K562 (cell line): ENCODE measurements around the gene CMBL. TPM values are rescaled to one million over a fixed set of nuclear protein-coding genes. Genes with fewer than 3 reads are reported as not detected.
A peak's percentile ranks its signal among the peaks of the same experiment; 100 is the strongest.

Experiments
- CBX2 ChIP-seq: fragments of 200-600 bp; sonication (generic); IDR thresholded peaks from one replicate; pipeline ENCODE4 v1.6.1; 2012; ENCODE audit warnings: mild to moderate bottlenecking, low read length, inconsistent platforms; ENCODE audit not compliant: insufficient read depth, poor library complexity, severe bottlenecking
- DDX20 ChIP-seq: fragments of 450-650 bp; IDR thresholded peaks from 2 replicates; pipeline ENCODE4 v1.6.1; 2016; ENCODE audit warnings: missing genetic modification characterization, low read depth, mild to moderate bottlenecking, missing compliant biosample characterization, moderate library complexity
- EZH2 ChIP-seq: IDR thresholded peaks from 2 replicates; pipeline ENCODE4 v1.6.1; 2012; ENCODE audit warnings: low read depth, mild to moderate bottlenecking, inconsistent platforms, low read length, borderline replicate concordance
- PHTF2 ChIP-seq: fragments of 250-450 bp; sonication (Bioruptor Pico); IDR thresholded peaks from 2 replicates; pipeline ENCODE4 v1.5.0; 2021; ENCODE audit warnings: mild to moderate bottlenecking
- POLR3A ChIP-seq: IDR thresholded peaks from 2 replicates; pipeline ENCODE4 v1.6.1; 2011; ENCODE audit warnings: borderline replicate concordance, mild to moderate bottlenecking, moderate library complexity; ENCODE audit not compliant: insufficient read length, insufficient read depth; ENCODE audit errors: extremely low read depth
- POLR3G ChIP-seq: IDR thresholded peaks from 2 replicates; pipeline ENCODE4 v1.6.1; 2011; ENCODE audit not compliant: insufficient read length, insufficient replicate concordance; ENCODE audit errors: extremely low read depth
- PTTG1 ChIP-seq: fragments of 450-650 bp; IDR thresholded peaks from 2 replicates; pipeline ENCODE4 v1.6.1; 2016; ENCODE audit warnings: low read depth, mild to moderate bottlenecking, missing genetic modification characterization, missing compliant biosample characterization
- RBM25 ChIP-seq: fragments of 200-400 bp; formaldehyde crosslinking; IDR thresholded peaks from 2 replicates; pipeline ENCODE4 v1.6.1; 2018; ENCODE audit warnings: low read length, low read depth, moderate library complexity; ENCODE audit not compliant: severe bottlenecking
- RHOXF2B ChIP-seq: fragments of 250-450 bp; sonication (Bioruptor Pico); conservative IDR thresholded peaks from 2 replicates; pipeline ENCODE4 v1.5.1; 2021
- SMAD3 ChIP-seq: fragments of 450-650 bp; formaldehyde crosslinking; conservative IDR thresholded peaks from 2 replicates; pipeline ENCODE4 v1.4.0; 2020; ENCODE audit warnings: mild to moderate bottlenecking
- SOX6 ChIP-seq: fragments of 450-650 bp; IDR thresholded peaks from 2 replicates; pipeline ENCODE4 v1.6.1; 2014; ENCODE audit warnings: mild to moderate bottlenecking
- ZNF12 ChIP-seq: sonication (generic); formaldehyde crosslinking; IDR thresholded peaks from 2 replicates; pipeline ENCODE4 v1.4.0; 2020; ENCODE audit warnings: mild to moderate bottlenecking, missing genetic modification reagents
- ZNF224 ChIP-seq: sonication (generic); formaldehyde crosslinking; IDR thresholded peaks from 2 replicates; pipeline ENCODE4 v1.8.0; 2022; ENCODE audit warnings: mild to moderate bottlenecking, missing genetic modification reagents
- ZNF3 ChIP-seq: fragments of 250-450 bp; sonication (Bioruptor Pico); IDR thresholded peaks from 2 replicates; pipeline ENCODE4 v1.5.0; 2021; ENCODE audit warnings: mild to moderate bottlenecking, moderate library complexity
- polyA plus RNA-seq, 8 experiments: library from polyadenylated mRNA; depleted of rRNA in 4 of 8; stranded (reverse) in 5 of 8; unstranded in 3 of 8; fragments of >200 nt; fragmentation: Nextera tagmentation in 2 of 8; fragmentation: Illumina TruSeq in 1 of 8; extraction: Ambion mirVana in 2 of 8; extraction: Trizol in 1 of 8; gene quantifications; 2 replicates each; pipeline versions ENCODE4 v1.2.1 to v1.2.3, GENCODE V29; 2011 to 2014; ENCODE audit warnings: inconsistent platforms in 1 of 8, missing spikeins in 1 of 8
- total RNA-seq, 7 experiments: library from RNA; depleted of rRNA in 6 of 7; stranded (reverse); fragments of >200 nt in 6 of 7; fragmentation: Illumina TruSeq in 2 of 7; extraction: Trizol in 2 of 7; gene quantifications; 2 replicates each; pipeline versions ENCODE4 v1.2.1 to v1.2.3, GENCODE V29; 2011 to 2021; ENCODE audit warnings: low replicate concordance in 1 of 7
- TF ChIP-seq, protein P1 (sequence below): sonication (generic); IDR thresholded peaks from 2 replicates; pipeline ENCODE4 v1.6.1; 2016
- TF ChIP-seq, protein P2 (sequence below): fragments of 450-650 bp; IDR thresholded peaks from 2 replicates; pipeline ENCODE4 v1.6.1; 2017; ENCODE audit warnings: antibody characterized with exemption, mild to moderate bottlenecking
- TF ChIP-seq, protein P3 (sequence below): fragments of 450-650 bp; IDR thresholded peaks from 2 replicates; pipeline ENCODE4 v1.6.1; 2016; ENCODE audit warnings: missing biosample characterization, missing genetic modification characterization
- TF ChIP-seq, protein P4 (sequence below): fragments of 150-350 bp; conservative IDR thresholded peaks from 2 replicates; pipeline ENCODE4 v1.6.1; 2014; ENCODE audit warnings: low read length

CMBL gene
- total and polyA plus RNA-seq, 9 of the 15 experiments (the other 6 are each of a cell fraction or from before 2014, with no cell fraction given), result 22.6 to 192 (median 71.1) TPM

DNA sequence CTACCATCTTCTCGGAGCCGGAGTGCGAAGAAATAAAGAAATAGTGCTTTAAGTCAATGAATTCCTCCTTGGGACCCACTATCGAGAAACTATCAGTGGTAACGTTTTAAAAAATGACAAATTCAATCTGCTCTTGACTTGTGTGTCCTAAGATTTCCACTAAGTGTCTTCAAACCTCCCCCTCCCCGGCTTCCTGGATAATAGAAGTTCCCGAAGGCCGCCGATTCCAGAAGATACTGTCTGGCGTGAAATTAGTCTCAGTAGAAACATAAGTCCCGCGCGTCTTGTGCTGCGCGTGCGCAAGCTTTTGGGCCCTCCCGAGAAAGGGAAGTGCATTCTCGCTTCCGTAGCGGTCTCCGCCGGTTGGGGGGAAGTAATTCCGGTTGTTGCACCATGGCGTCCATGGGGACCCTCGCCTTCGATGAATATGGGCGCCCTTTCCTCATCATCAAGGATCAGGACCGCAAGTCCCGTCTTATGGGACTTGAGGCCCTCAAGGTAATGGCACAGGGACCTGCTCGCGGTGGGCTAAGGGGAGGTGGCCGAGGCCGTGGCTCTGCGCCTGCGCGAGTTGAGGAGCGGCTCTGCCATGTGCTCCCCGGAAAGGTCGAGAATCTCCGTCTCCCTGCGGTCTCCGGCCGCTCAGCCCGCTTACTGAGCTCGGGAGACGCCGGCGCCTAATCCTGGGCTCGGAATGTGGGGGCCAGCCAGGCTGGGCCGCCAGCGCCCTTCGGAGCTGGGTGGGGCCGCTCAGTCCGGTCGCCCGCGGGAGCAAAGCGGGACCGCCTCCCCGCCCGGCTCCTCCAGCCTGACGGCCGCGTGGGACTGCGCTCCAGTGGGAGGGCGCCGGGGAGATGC, 57.5 kb downstream of the CMBL start, which contains the start of gene CCT5 (continued):
- TF ChIP-seq SOX6, result peak; percentile 40; the same call in 1 of the 2 replicates
- peak; percentile 70; the same call in 1 of the 2 replicates for TF ChIP-seq ZNF12 (CRISPR knock-in tag)
- TF ChIP-seq, protein P1, sequence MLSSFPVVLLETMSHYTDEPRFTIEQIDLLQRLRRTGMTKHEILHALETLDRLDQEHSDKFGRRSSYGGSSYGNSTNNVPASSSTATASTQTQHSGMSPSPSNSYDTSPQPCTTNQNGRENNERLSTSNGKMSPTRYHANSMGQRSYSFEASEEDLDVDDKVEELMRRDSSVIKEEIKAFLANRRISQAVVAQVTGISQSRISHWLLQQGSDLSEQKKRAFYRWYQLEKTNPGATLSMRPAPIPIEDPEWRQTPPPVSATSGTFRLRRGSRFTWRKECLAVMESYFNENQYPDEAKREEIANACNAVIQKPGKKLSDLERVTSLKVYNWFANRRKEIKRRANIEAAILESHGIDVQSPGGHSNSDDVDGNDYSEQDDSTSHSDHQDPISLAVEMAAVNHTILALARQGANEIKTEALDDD, result no peak
- TF ChIP-seq PHTF2 (CRISPR knock-in tag), result no peak
- TF ChIP-seq POLR3A, result no peak
- TF ChIP-seq CBX2, result no peak
- no peak for TF ChIP-seq RHOXF2B (CRISPR knock-in tag)
- peak; percentile 53; the same call in 1 of the 2 replicates for TF ChIP-seq ZNF224
- TF ChIP-seq, protein P2, sequence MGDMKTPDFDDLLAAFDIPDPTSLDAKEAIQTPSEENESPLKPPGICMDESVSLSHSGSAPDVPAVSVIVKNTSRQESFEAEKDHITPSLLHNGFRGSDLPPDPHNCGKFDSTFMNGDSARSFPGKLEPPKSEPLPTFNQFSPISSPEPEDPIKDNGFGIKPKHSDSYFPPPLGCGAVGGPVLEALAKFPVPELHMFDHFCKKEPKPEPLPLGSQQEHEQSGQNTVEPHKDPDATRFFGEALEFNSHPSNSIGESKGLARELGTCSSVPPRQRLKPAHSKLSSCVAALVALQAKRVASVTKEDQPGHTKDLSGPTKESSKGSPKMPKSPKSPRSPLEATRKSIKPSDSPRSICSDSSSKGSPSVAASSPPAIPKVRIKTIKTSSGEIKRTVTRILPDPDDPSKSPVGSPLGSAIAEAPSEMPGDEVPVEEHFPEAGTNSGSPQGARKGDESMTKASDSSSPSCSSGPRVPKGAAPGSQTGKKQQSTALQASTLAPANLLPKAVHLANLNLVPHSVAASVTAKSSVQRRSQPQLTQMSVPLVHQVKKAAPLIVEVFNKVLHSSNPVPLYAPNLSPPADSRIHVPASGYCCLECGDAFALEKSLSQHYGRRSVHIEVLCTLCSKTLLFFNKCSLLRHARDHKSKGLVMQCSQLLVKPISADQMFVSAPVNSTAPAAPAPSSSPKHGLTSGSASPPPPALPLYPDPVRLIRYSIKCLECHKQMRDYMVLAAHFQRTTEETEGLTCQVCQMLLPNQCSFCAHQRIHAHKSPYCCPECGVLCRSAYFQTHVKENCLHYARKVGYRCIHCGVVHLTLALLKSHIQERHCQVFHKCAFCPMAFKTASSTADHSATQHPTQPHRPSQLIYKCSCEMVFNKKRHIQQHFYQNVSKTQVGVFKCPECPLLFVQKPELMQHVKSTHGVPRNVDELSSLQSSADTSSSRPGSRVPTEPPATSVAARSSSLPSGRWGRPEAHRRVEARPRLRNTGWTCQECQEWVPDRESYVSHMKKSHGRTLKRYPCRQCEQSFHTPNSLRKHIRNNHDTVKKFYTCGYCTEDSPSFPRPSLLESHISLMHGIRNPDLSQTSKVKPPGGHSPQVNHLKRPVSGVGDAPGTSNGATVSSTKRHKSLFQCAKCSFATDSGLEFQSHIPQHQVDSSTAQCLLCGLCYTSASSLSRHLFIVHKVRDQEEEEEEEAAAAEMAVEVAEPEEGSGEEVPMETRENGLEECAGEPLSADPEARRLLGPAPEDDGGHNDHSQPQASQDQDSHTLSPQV, result no peak
- TF ChIP-seq, protein P3, sequence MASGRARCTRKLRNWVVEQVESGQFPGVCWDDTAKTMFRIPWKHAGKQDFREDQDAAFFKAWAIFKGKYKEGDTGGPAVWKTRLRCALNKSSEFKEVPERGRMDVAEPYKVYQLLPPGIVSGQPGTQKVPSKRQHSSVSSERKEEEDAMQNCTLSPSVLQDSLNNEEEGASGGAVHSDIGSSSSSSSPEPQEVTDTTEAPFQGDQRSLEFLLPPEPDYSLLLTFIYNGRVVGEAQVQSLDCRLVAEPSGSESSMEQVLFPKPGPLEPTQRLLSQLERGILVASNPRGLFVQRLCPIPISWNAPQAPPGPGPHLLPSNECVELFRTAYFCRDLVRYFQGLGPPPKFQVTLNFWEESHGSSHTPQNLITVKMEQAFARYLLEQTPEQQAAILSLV, result no peak
- no peak for TF ChIP-seq RBM25
- no peak for TF ChIP-seq POLR3G
- no peak for TF ChIP-seq EZH2
- TF ChIP-seq, protein P4, sequence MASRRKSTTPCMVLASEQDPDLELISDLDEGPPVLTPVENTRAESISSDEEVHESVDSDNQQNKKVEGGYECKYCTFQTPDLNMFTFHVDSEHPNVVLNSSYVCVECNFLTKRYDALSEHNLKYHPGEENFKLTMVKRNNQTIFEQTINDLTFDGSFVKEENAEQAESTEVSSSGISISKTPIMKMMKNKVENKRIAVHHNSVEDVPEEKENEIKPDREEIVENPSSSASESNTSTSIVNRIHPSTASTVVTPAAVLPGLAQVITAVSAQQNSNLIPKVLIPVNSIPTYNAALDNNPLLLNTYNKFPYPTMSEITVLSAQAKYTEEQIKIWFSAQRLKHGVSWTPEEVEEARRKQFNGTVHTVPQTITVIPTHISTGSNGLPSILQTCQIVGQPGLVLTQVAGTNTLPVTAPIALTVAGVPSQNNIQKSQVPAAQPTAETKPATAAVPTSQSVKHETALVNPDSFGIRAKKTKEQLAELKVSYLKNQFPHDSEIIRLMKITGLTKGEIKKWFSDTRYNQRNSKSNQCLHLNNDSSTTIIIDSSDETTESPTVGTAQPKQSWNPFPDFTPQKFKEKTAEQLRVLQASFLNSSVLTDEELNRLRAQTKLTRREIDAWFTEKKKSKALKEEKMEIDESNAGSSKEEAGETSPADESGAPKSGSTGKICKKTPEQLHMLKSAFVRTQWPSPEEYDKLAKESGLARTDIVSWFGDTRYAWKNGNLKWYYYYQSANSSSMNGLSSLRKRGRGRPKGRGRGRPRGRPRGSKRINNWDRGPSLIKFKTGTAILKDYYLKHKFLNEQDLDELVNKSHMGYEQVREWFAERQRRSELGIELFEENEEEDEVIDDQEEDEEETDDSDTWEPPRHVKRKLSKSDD, result no peak
- TF ChIP-seq ZNF3 (CRISPR knock-in tag), result no peak
- TF ChIP-seq SMAD3, result no peak
- TF ChIP-seq DDX20 (tag), result no peak
- TF ChIP-seq PTTG1 (tag), result no peak
